OCI-LY3 (cell line): ENCODE data around the gene C1orf21.

Experiments used
- H2AFZ ChIP-seq: fragments of 200-600, 300-600 bp; shearing (Covaris generic); 2 replicates; pipeline ENCODE4 v1.6.0; 2014; ENCODE audit warnings: antibody characterized with exemption, low read depth, low read length
- H3K27ac ChIP-seq: fragments of 200-600, 300-600 bp; sonication (generic); 2 replicates; pipeline ENCODE4 v1.5.1; 2014; ENCODE audit warnings: mild to moderate bottlenecking, low read length, moderate library complexity, mixed read lengths
- H3K27me3 ChIP-seq: fragments of 200-600, 300-600 bp; sonication (generic); 2 replicates; pipeline ENCODE4 v1.6.1; 2014; ENCODE audit warnings: low read depth, low read length, mixed read lengths
- H3K36me3 ChIP-seq: fragments of 200-600, 300-600 bp; sonication (generic); replicated peaks from 2 replicates; pipeline ENCODE3; 2014; ENCODE audit warnings: low read depth, low read length, mixed read lengths
- H3K4me1 ChIP-seq: fragments of 300-600, 200-600 bp; sonication (generic); 2 replicates; pipeline ENCODE4 v1.6.1; 2014; ENCODE audit warnings: low read length, mixed read lengths
- H3K4me2 ChIP-seq: fragments of 200-600, 300-600 bp; sonication (generic); 2 replicates; pipeline ENCODE4 v1.6.1; 2014; ENCODE audit warnings: low read length, mixed read lengths
- H3K4me3 ChIP-seq: fragments of 300-600, 200-600 bp; sonication (generic); 2 replicates; pipeline ENCODE4 v1.5.1; 2014; ENCODE audit warnings: antibody characterized with exemption, mild to moderate bottlenecking, low read length, moderate library complexity
- H3K79me2 ChIP-seq: fragments of 300-600, 200-600 bp; shearing (Covaris generic); 2 replicates; pipeline ENCODE4 v1.6.1; 2014; ENCODE audit warnings: mild to moderate bottlenecking, low read length, mixed read lengths
- H3K9ac ChIP-seq: fragments of 300-600, 200-600 bp; shearing (Covaris generic); 2 replicates; pipeline ENCODE4 v1.6.0; 2014; ENCODE audit warnings: mild to moderate bottlenecking, low read length, moderate library complexity
- H3K9me3 ChIP-seq: fragments of 200-600, 300-600 bp; shearing (Covaris generic); 2 replicates; pipeline ENCODE4 v1.6.1; 2014; ENCODE audit warnings: low read length, mixed read lengths; ENCODE audit not compliant: insufficient read depth
- H4K20me1 ChIP-seq: fragments of 200-600, 300-600 bp; sonication (generic); 2 replicates; pipeline ENCODE4 v1.6.1; 2016; ENCODE audit warnings: low read length, mixed read lengths; ENCODE audit not compliant: insufficient read depth
- EZH2phosphoT487 ChIP-seq: fragments of 200-600 bp; shearing (Covaris generic); IDR thresholded peaks from 2 replicates; pipeline ENCODE4 v1.6.1; 2018; ENCODE audit warnings: antibody characterized with exemption, mixed run types, low read depth
- TF ChIP-seq, protein P1 (sequence below): fragments of 200-600, 300-600 bp; sonication (generic); IDR thresholded peaks from 2 replicates; pipeline ENCODE4 v1.5.1; 2014; ENCODE audit warnings: antibody characterized with exemption, low read length, low read depth

Gene C1orf21

DNA sequence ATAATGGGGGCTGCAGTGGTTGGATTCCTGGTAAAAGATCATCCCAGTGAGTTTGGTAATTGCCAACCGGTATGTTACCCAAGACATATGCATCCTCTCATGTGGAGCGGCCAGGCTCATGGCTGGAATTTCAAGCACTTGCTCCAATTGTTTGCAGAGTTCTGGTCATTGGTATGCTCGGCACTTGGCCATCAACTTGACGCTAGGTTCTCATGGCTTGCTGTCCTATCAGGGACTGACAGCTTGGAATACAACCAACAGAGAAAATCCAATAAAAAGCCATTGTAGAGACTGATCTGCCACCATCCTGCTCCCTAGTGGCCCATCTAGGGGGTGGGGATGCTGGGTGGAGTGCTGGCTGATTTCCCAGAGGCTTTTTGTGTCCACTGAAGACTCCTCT lies 247.0 kb downstream of the C1orf21 start:
- H3K27me3 ChIP-seq = no peaks in the 10 kb centered on the region
- H2AFZ ChIP-seq = no peak overlapping the region
- no peaks in the 10 kb centered on the region for H3K79me2 ChIP-seq
- H3K9me3 ChIP-seq = no peaks in the 10 kb centered on the region
- H3K36me3 ChIP-seq = no peaks in the 10 kb centered on the region
- H3K9ac ChIP-seq = no peak overlapping the region
- TF ChIP-seq, protein P1, sequence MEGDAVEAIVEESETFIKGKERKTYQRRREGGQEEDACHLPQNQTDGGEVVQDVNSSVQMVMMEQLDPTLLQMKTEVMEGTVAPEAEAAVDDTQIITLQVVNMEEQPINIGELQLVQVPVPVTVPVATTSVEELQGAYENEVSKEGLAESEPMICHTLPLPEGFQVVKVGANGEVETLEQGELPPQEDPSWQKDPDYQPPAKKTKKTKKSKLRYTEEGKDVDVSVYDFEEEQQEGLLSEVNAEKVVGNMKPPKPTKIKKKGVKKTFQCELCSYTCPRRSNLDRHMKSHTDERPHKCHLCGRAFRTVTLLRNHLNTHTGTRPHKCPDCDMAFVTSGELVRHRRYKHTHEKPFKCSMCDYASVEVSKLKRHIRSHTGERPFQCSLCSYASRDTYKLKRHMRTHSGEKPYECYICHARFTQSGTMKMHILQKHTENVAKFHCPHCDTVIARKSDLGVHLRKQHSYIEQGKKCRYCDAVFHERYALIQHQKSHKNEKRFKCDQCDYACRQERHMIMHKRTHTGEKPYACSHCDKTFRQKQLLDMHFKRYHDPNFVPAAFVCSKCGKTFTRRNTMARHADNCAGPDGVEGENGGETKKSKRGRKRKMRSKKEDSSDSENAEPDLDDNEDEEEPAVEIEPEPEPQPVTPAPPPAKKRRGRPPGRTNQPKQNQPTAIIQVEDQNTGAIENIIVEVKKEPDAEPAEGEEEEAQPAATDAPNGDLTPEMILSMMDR = no peak
- no peaks in the 10 kb centered on the region for H4K20me1 ChIP-seq
- H3K27ac ChIP-seq = no peak overlapping the region
- no peak overlapping the region for H3K4me2 ChIP-seq
- no peak overlapping the region for H3K4me3 ChIP-seq
- H3K4me1 ChIP-seq = no peaks in the 10 kb centered on the region

DNA sequence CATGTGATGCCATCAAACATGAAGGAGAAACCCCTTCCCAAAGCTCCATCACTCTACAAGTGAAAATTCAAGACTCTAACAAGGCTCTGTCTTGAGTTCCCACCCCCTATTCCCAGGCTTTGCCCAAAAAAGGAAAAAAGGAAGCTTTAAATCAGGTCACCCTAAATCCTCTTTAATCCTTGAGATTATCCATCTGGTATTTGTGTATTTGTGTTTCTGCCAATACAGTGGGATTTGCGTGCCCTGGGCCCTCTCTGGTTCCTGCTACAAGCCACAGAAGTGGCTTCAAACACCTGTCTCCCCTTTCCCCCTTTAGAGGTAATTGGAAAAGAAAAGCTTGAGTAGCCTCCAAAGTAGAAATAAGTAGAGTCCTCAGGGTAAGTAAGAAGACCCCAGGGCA lies 247.5 kb downstream of the C1orf21 start:
- TF ChIP-seq, protein P1 = no peak
- TF ChIP-seq EZH2phosphoT487 = no peak
- H3K4me1 ChIP-seq = no peaks in the 10 kb centered on the region
- H3K9me3 ChIP-seq = no peaks in the 10 kb centered on the region
- no peaks in the 10 kb centered on the region for H3K79me2 ChIP-seq
- H3K27ac ChIP-seq = no peak overlapping the region
- H3K4me3 ChIP-seq = no peak overlapping the region
- no peaks in the 10 kb centered on the region for H3K27me3 ChIP-seq
- no peak overlapping the region for H3K9ac ChIP-seq
- H3K36me3 ChIP-seq = no peaks in the 10 kb centered on the region
- H2AFZ ChIP-seq = no peak overlapping the region
- H4K20me1 ChIP-seq = no peaks in the 10 kb centered on the region
- H3K4me2 ChIP-seq = no peak overlapping the region

DNA sequence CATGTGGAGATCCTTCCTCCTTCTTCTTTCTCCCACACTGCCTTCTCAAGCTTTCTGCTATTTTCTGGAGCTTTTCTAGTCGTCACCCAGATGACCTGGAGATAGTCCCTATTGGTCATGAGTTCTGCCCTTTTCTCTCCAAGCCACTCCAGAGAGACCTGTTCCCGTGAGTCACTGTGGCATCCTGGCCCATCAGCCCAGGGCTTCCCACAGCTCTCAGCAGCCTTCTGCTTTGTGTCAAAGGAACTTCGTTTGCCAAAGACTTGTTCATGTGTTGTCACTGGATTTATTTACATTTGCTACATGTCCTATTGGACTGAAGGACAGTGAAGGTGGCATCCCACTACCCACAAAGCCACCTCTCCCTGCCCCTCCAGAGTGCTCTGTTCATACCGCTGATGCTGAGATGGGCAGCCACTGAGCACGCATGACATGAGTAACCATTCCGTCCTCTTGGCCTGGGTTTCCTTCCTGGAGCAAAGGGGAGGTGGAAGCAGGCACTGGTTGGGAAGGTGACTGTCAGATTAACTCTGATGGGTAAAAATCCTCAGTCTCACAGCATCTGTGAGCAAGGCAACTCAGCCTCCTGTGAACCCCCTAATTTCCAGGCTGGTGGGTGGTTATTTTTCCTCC lies 248.6 kb downstream of the C1orf21 start:
- H3K79me2 ChIP-seq = no peaks in the 10 kb centered on the region
- H2AFZ ChIP-seq = no peak overlapping the region
- no peaks in the 10 kb centered on the region for H3K27me3 ChIP-seq
- H3K9me3 ChIP-seq = no peaks in the 10 kb centered on the region
- no peaks in the 10 kb centered on the region for H3K4me1 ChIP-seq
- no peak overlapping the region for H3K27ac ChIP-seq
- H3K36me3 ChIP-seq = no peaks in the 10 kb centered on the region
- no peak overlapping the region for H3K4me3 ChIP-seq
- no peaks in the 10 kb centered on the region for H4K20me1 ChIP-seq
- no peak overlapping the region for H3K4me2 ChIP-seq
- TF ChIP-seq, protein P1 = no peak
- no peak for TF ChIP-seq EZH2phosphoT487
- H3K9ac ChIP-seq = no peak overlapping the region

DNA sequence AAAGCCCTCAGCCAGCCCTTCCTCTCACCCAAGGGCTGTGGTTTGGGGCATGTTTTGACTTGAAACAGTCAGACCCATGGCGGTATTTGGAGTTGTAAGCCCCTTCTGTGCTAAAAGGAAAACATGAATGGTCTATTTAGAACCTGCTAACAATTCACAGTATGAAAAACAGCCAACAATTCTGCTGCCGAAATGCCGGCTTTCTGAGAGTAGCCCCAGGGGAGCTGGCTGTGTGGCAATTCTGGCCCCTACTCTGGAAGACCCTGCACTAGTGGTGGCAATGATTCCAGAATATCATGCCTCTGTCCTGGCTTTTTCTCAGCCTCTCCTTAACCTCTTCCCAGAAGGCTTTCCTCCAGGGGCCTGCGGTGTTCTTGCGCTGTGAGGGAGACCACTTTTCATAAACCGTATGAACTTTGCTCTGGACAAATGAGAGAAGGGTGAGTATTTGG lies 249.2 kb downstream of the C1orf21 start:
- H2AFZ ChIP-seq = no peak overlapping the region
- TF ChIP-seq, protein P1 = no peak
- no peak for TF ChIP-seq EZH2phosphoT487

More for the DNA sequence above, 249.2 kb downstream of the C1orf21 start:
- no peaks in the 10 kb centered on the region for H3K9me3 ChIP-seq
- H3K4me2 ChIP-seq = no peak overlapping the region
- H3K79me2 ChIP-seq = no peaks in the 10 kb centered on the region
- H3K4me3 ChIP-seq = no peak overlapping the region
- no peaks in the 10 kb centered on the region for H4K20me1 ChIP-seq
- no peaks in the 10 kb centered on the region for H3K36me3 ChIP-seq
- no peak overlapping the region for H3K27ac ChIP-seq
- no peaks in the 10 kb centered on the region for H3K27me3 ChIP-seq
- no peak overlapping the region for H3K9ac ChIP-seq
- H3K4me1 ChIP-seq = no peaks in the 10 kb centered on the region
